Measurements from ENCODE around the gene PDZD4. TPM values are rescaled to one million over a fixed set of nuclear protein-coding genes. Genes with fewer than 3 reads are reported as not detected.

PDZD4 gene
- total and polyA plus RNA-seq, 2 of the 4 experiments (the other 2 are of a cell fraction), result under 0.01 to 0.38 TPM

GRCh38 chrX:153870791-153871360 lies 40.5 kb upstream of the PDZD4 start:
- intact Hi-C loops (cut with micrococcal nuclease) (no loop called here), in situ Hi-C loops (cut with MboI; ENCODE audit: low sequenced_read_pairs) (no loop called here), dilution Hi-C loops (cut with HindIII; ENCODE audit: low sequenced_read_pairs, unreplicated experiment) (no loop called here)
- no TSS peak for BruUV-seq (replicated peaks)
- Histone ChIP-seq H3K4me1 (ENCODE audit: control insufficient read depth, insufficient read depth, low read length) (no peaks in the 10 kb centered on the region), H3K4me3 (ENCODE audit: insufficient read depth, low read depth, low read length) (no peak overlapping the region), H3K9me1 (ENCODE audit: insufficient read depth, low read length) (no peaks in the 10 kb centered on the region), H3K4me2 (ENCODE audit: low read depth, low read length) (no peak overlapping the region), H2BK5ac (ENCODE audit: low read depth, low read length, poor library complexity, severe bottlenecking) (no peak overlapping the region), H3K27ac (ENCODE audit: insufficient read depth, low read length) (no peak overlapping the region), H4K20me1 (ENCODE audit: insufficient read depth, low read length) (no peaks in the 10 kb centered on the region; the same call in 1 of the 2 replicates), H2AK9ac (replicated peaks; ENCODE audit: low read depth, low read length, poor library complexity) (no peak overlapping the region), H3K23ac (ENCODE audit: low read depth, low read length) (no peak overlapping the region), H4K8ac (ENCODE audit: low read depth in 2 of 2, low read length in 2 of 2) (no peak overlapping the region), H3K79me1 (ENCODE audit: low read depth in 1 of 2, low read length in 2 of 2) (no peaks in the 10 kb centered on the region), H4K91ac (ENCODE audit: insufficient read depth, low read depth, low read length) (no peak overlapping the region), H4K5ac (ENCODE audit: low read depth, low read length) (no peak overlapping the region), H3K4ac (ENCODE audit: low read depth, low read length) (no peak overlapping the region), H2AK5ac (ENCODE audit: low read depth, low read length) (no peak overlapping the region), H3K27me3 (ENCODE audit: control insufficient read depth, insufficient read depth, low read length) (peaks cover 18% of the 10 kb centered on the region), H2AFZ (replicated peaks; ENCODE audit: low read length, poor library complexity) (no peak overlapping the region), H2BK20ac (ENCODE audit: low read depth, low read length) (no peak overlapping the region), H3K9me3 (ENCODE audit: control insufficient read depth, insufficient read depth, low read length) (peaks cover 3% of the 10 kb centered on the region), H3K36me3 (ENCODE audit: control insufficient read depth, insufficient read depth, low read length) (no peaks in the 10 kb centered on the region), H3K14ac (replicated peaks; ENCODE audit: low read depth, low read length) (no peak overlapping the region), H3K56ac (ENCODE audit: extremely low read depth, insufficient read depth, low read length) (no peak overlapping the region), H3K9ac (ENCODE audit: low read depth, low read length) (no peak overlapping the region), H2BK15ac (ENCODE audit: low read depth, low read length) (no peak overlapping the region), H2BK120ac (ENCODE audit: low read depth, low read length) (no peak overlapping the region), H3K18ac (ENCODE audit: low read depth, low read length) (no peak overlapping the region)
- 75% methylated on average over 8 of the region's 21 CpGs; no CpG with 5 or more reads in 1 of the 2 experiments for whole genome bisulfite sequencing, 2 experiments (ENCODE audit: extremely low coverage in 2 of 2, insufficient read length in 1 of 2)
- TF ChIP-seq CHD1 (IDR thresholded peaks at IDR 0.05; ENCODE audit: low read depth, low read length) (no peak), CTCF (conservative IDR thresholded peaks at IDR 0.05; ENCODE audit: low read depth, low read length) (no peak), FOS (IDR thresholded peaks at IDR 0.05; ENCODE audit: low read depth, low read length) (no peak), BHLHE40 (IDR thresholded peaks at IDR 0.05; ENCODE audit: low read depth, low read length) (no peak), SMC3 (IDR thresholded peaks at IDR 0.05; ENCODE audit: low read depth, low read length) (no peak), RCOR1 (IDR thresholded peaks at IDR 0.05; ENCODE audit: insufficient replicate concordance, low read length) (no peak), MXI1 (IDR thresholded peaks at IDR 0.05; ENCODE audit: borderline replicate concordance, low read depth, low read length) (no peak), CEBPB (IDR thresholded peaks at IDR 0.05; ENCODE audit: low read depth, low read length) (no peak), USF2 (IDR thresholded peaks at IDR 0.05; ENCODE audit: low read depth, low read length) (no peak), ELK1 (IDR thresholded peaks at IDR 0.05; ENCODE audit: borderline replicate concordance, low read depth, low read length) (no peak), MAFK (IDR thresholded peaks at IDR 0.05; ENCODE audit: low read depth, low read length) (no peak), RFX5 (IDR thresholded peaks at IDR 0.05; ENCODE audit: low read depth, low read length) (no peak), POLR2A (IDR thresholded peaks at IDR 0.05; ENCODE audit: low read depth, low read length) (no peak), RAD21 (IDR thresholded peaks at IDR 0.05; ENCODE audit: low read length) (no peak), MAZ (IDR thresholded peaks at IDR 0.05; ENCODE audit: borderline replicate concordance, low read depth, low read length) (no peak), NFE2L2 (IDR thresholded peaks at IDR 0.05; ENCODE audit: low read depth, low read length) (no peak)
- ChIA-PET POLR2A (ENCODE audit: unreplicated experiment) (no interaction called here), CTCF (no interaction called here)
- ATAC-seq (ENCODE audit: low read depth) (no peak), DNase-seq (no peak)

Measured in IMR-90 (cell line).